Naive thymus-derived CD4-positive, alpha-beta T cell (primary cell): ENCODE measurements around the gene CFDP1. TPM values are rescaled to one million over a fixed set of nuclear protein-coding genes. Genes with fewer than 3 reads are reported as not detected.
"Not testable (repeated sequence)": the region's sequence is repeated elsewhere in the genome, so short reads cannot be mapped to it uniquely, and the experiment has no call there.

Source experiments
- ATAC-seq: fragments of 150-1000 bp; cut with Tn5 transposase; 2 replicates; pipeline ENCODE4 v1.10.0; 2021; ENCODE audit warnings: mild to moderate bottlenecking, moderate library complexity
- CTCF ChIA-PET: fragments of 350-600 bp; sonication (Branson Sonifier 250); formaldehyde crosslinking; loops from one replicate; lab custom pipeline; 2021; ENCODE audit warnings: antibody characterized with exemption; lab: Charles Lee
- POLR2A ChIA-PET: fragments of 350-600 bp; sonication (Branson Sonifier 250); formaldehyde crosslinking; loops from one replicate; lab custom pipeline; 2021; ENCODE audit warnings: antibody characterized with exemption, inconsistent platforms; lab: Charles Lee
- DNase-seq, 9 donors: peaks; one replicate each; pipeline versions ENCODE4 v3.0.0 to v3.0.0-alpha.2; 2020 to 2022; ENCODE audit warnings: mixed read lengths in 1 of 9
- H3K27ac ChIP-seq: one replicate; pipeline ENCODE4 v1.7.0; 2013; ENCODE audit warnings: mild to moderate bottlenecking, low read depth, low read length, moderate library complexity
- H3K27me3 ChIP-seq, 2 donors: one replicate each; pipeline ENCODE4 v1.7.0; 2013; ENCODE audit warnings: low read length in 2 of 2, mild to moderate bottlenecking in 2 of 2, moderate library complexity in 2 of 2; ENCODE audit not compliant: control insufficient read depth in 2 of 2, insufficient read depth in 2 of 2
- H3K36me3 ChIP-seq, 3 experiments: 1 replicate in 2 of 3; 2 replicates in 1 of 3; pipeline ENCODE4 v1.7.0; 2013; ENCODE audit warnings: low read length in 3 of 3, mild to moderate bottlenecking in 3 of 3, moderate library complexity in 1 of 3; ENCODE audit not compliant: insufficient read depth in 3 of 3, control insufficient read depth in 2 of 3
- H3K4me1 ChIP-seq, 2 donors: one replicate each; pipeline ENCODE4 v1.7.0; 2013; ENCODE audit warnings: low read length in 2 of 2, mild to moderate bottlenecking in 2 of 2, moderate library complexity in 1 of 2; ENCODE audit not compliant: control insufficient read depth in 2 of 2, insufficient read depth in 2 of 2
- H3K4me3 ChIP-seq: 2 replicates; pipeline ENCODE4 v1.7.0; 2013; ENCODE audit warnings: mild to moderate bottlenecking, low read length
- H3K9me3 ChIP-seq, 3 experiments: 1 replicate in 2 of 3; 2 replicates in 1 of 3; pipeline ENCODE4 v1.7.0; 2013; ENCODE audit warnings: low read length in 3 of 3; ENCODE audit not compliant: control insufficient read depth in 2 of 3
- H3K27ac Mint-ChIP-seq, 9 donors: one replicate each; pipeline ENCODE4 v1.8.0; 2020 to 2022; ENCODE audit warnings: mixed read lengths in 9 of 9, mild to moderate bottlenecking in 8 of 9, moderate library complexity in 5 of 9, inconsistent platforms in 2 of 9
- H3K27me3 Mint-ChIP-seq, 5 donors: one replicate each; pipeline ENCODE4 v1.8.0; 2021 to 2022; ENCODE audit warnings: mixed read lengths in 5 of 5, mild to moderate bottlenecking in 1 of 5
- H3K36me3 Mint-ChIP-seq, 5 donors: one replicate each; pipeline ENCODE4 v1.8.0; 2020 to 2022; ENCODE audit warnings: mixed read lengths in 5 of 5, mild to moderate bottlenecking in 3 of 5, inconsistent platforms in 1 of 5
- H3K4me1 Mint-ChIP-seq, 7 donors: one replicate each; pipeline ENCODE4 v1.8.0; 2020 to 2022; ENCODE audit warnings: mixed read lengths in 7 of 7, mild to moderate bottlenecking in 3 of 7, inconsistent platforms in 1 of 7
- H3K4me3 Mint-ChIP-seq, 10 donors: one replicate each; pipeline ENCODE4 v1.8.0; 2020 to 2022; ENCODE audit warnings: mild to moderate bottlenecking in 10 of 10, mixed read lengths in 10 of 10, moderate library complexity in 6 of 10, inconsistent platforms in 2 of 10
- H3K9me3 Mint-ChIP-seq, 11 donors: one replicate each; pipeline ENCODE4 v1.8.0; 2020 to 2022; ENCODE audit warnings: mixed read lengths in 11 of 11, mild to moderate bottlenecking in 4 of 11, inconsistent platforms in 1 of 11, moderate library complexity in 1 of 11
- intact Hi-C, 2 donors: fragments of 100-400 bp; cut with micrococcal nuclease; formaldehyde crosslinking; loops; one replicate each; pipeline ENCODE4 v1.15.1; 2023
- polyA plus RNA-seq, 2 donors: library from polyadenylated mRNA; unstranded; fragments of 300-500 nt; fragmentation: Illumina TruSeq; gene quantifications; one replicate each; pipeline ENCODE4 v1.2.3, GENCODE V29; 2021
- total RNA-seq, 6 experiments: library from RNA in 5 of 6; stranded (reverse) in 5 of 6; gene quantifications; 1 replicate in 5 of 6; 2 replicates in 1 of 6; pipeline ENCODE4 v1.2.3 and lab custom pipeline; 2021 to 2026

The CFDP1 gene
- total and polyA plus RNA-seq, 7 experiments from 2014 or later, result 34.9 to 42.1 (median 39.4) TPM

- H3K27ac Mint-ChIP-seq, result peak overlapping the region in 1 of 9 donors; percentile 62
- H3K36me3 ChIP-seq, POLR2A ChIA-PET, CTCF ChIA-PET, H3K4me3 Mint-ChIP-seq, H3K27ac ChIP-seq, H3K9me3 Mint-ChIP-seq, H3K36me3 Mint-ChIP-seq, H3K4me1 ChIP-seq, ATAC-seq, H3K4me3 ChIP-seq, H3K27me3 ChIP-seq, DNase-seq, intact Hi-C loops, H3K9me3 ChIP-seq: not testable (repeated sequence)
- H3K4me1 Mint-ChIP-seq, result peaks cover 0 to 11% (median 10%) of the 10 kb centered on the region in 7 donors
- peaks cover 13 to 46% (median 37%) of the 10 kb centered on the region in 5 donors for H3K27me3 Mint-ChIP-seq
These were observed 163.9 kb downstream of the CFDP1 start for GRCh38 chr16:75269358-75269757.

GRCh38 chr16:75267631-75268264 lies 165.6 kb downstream of the CFDP1 start:
- no peaks in the 10 kb centered on the region for H3K36me3 ChIP-seq
- POLR2A ChIA-PET, result no interaction called here
- ATAC-seq, result peak; percentile 16
- H3K27ac Mint-ChIP-seq, result no peak overlapping the region
- intact Hi-C loops, result no loop called here
- H3K9me3 ChIP-seq, result no peaks in the 10 kb centered on the region
- CTCF ChIA-PET, result no interaction called here
- H3K9me3 Mint-ChIP-seq, result peaks cover 0 to 1% (median 0%) of the 10 kb centered on the region in 11 donors
- H3K4me1 ChIP-seq, result no peaks in the 10 kb centered on the region
- H3K4me3 Mint-ChIP-seq, result no peak overlapping the region
- H3K27me3 Mint-ChIP-seq, result peaks cover 26 to 51% (median 45%) of the 10 kb centered on the region in 5 donors
- H3K27me3 ChIP-seq, result no peaks in the 10 kb centered on the region
- no peak overlapping the region for H3K4me3 ChIP-seq
- H3K4me1 Mint-ChIP-seq, result peaks cover 0 to 13% (median 13%) of the 10 kb centered on the region in 7 donors
- no peak for DNase-seq
- H3K27ac ChIP-seq, result no peak overlapping the region
- no peaks in the 10 kb centered on the region for H3K36me3 Mint-ChIP-seq

GRCh38 chr16:75266738-75267630 lies 166.3 kb downstream of the CFDP1 start:
- POLR2A ChIA-PET, result no interaction called here
- Histone ChIP-seq H3K4me1 (no peaks in the 10 kb centered on the region), H3K36me3 (no peaks in the 10 kb centered on the region), H3K27me3 (no peaks in the 10 kb centered on the region), H3K27ac (no peak overlapping the region), H3K9me3 (no peaks in the 10 kb centered on the region), H3K4me3 (no peak overlapping the region)
- Mint-ChIP-seq H3K9me3 (peaks cover 0 to 1% (median 0%) of the 10 kb centered on the region in 11 donors), H3K27me3 (peaks cover 30 to 57% (median 48%) of the 10 kb centered on the region in 5 donors), H3K4me3 (peak overlapping the region in 7 of 10 donors; percentile 60 to 88 (median 77)), H3K36me3 (no peaks in the 10 kb centered on the region), H3K27ac (no peak overlapping the region), H3K4me1 (peaks cover 0 to 13% (median 13%) of the 10 kb centered on the region in 7 donors)
- intact Hi-C loops, result no loop called here
- CTCF ChIA-PET, result no interaction called here
- no peak for ATAC-seq
- no peak for DNase-seq

- Histone ChIP-seq H3K4me1 (no peaks in the 10 kb centered on the region), H3K4me3 (no peak overlapping the region), H3K27ac (no peak overlapping the region), H3K27me3 (no peaks in the 10 kb centered on the region), H3K9me3 (no peaks in the 10 kb centered on the region), H3K36me3 (no peaks in the 10 kb centered on the region)
- peak overlapping the region in 1 of 9 donors; percentile 38 for H3K27ac Mint-ChIP-seq
- H3K36me3 Mint-ChIP-seq, result no peaks in the 10 kb centered on the region
- ATAC-seq (no peak), DNase-seq (no peak)
- intact Hi-C loops, result no loop called here
- ChIA-PET POLR2A (no interaction called here), CTCF (no interaction called here)
- H3K4me1 Mint-ChIP-seq, result peaks cover 0 to 13% (median 13%) of the 10 kb centered on the region in 7 donors
- peak overlapping the region; percentile 46 to 89 (median 77) for H3K4me3 Mint-ChIP-seq
- H3K9me3 Mint-ChIP-seq, result peaks cover 0 to 1% (median 0%) of the 10 kb centered on the region in 11 donors
- peaks cover 30 to 51% (median 50%) of the 10 kb centered on the region in 5 donors for H3K27me3 Mint-ChIP-seq
These were observed 167.2 kb downstream of the CFDP1 start for GRCh38 chr16:75265911-75266701.

GRCh38 chr16:75264999-75265910 lies 168.0 kb downstream of the CFDP1 start:
- Mint-ChIP-seq H3K27ac (no peak overlapping the region), H3K27me3 (peaks cover 35 to 56% (median 50%) of the 10 kb centered on the region in 5 donors), H3K9me3 (peaks cover 0 to 1% (median 0%) of the 10 kb centered on the region in 11 donors), H3K36me3 (no peaks in the 10 kb centered on the region), H3K4me1 (peaks cover 0 to 13% (median 13%) of the 10 kb centered on the region in 7 donors), H3K4me3 (peak overlapping the region in 9 of 10 donors; percentile 45 to 86 (median 71))
- CTCF ChIA-PET, result no interaction called here
- H3K27me3 ChIP-seq, result no peaks in the 10 kb centered on the region
- no peaks in the 10 kb centered on the region for H3K36me3 ChIP-seq
- intact Hi-C loops, result no loop called here
- DNase-seq (no peak), ATAC-seq (no peak)
- no peaks in the 10 kb centered on the region for H3K9me3 ChIP-seq
- H3K4me3 ChIP-seq, result no peak overlapping the region
- no peak overlapping the region for H3K27ac ChIP-seq
- H3K4me1 ChIP-seq, result no peaks in the 10 kb centered on the region
- POLR2A ChIA-PET, result no interaction called here
